Neuronal stem cell (in vitro differentiated cells): ENCODE results near the gene TLNRD1.

Experiments used
- DNase-seq: peaks from one replicate; pipeline ENCODE4 v3.0.0-alpha.2; 2013; ENCODE audit warnings: low spot score
- H2AFZ ChIP-seq: one replicate; pipeline ENCODE4 v1.6.1; 2013; ENCODE audit warnings: mild to moderate bottlenecking, low read length, inconsistent platforms
- H2AK5ac ChIP-seq: 2 replicates; pipeline ENCODE4 v1.6.1; 2013; ENCODE audit warnings: low read depth, mild to moderate bottlenecking, inconsistent platforms, low read length, moderate library complexity, mixed read lengths
- H2BK120ac ChIP-seq: 2 replicates; pipeline ENCODE4 v1.6.1; 2013; ENCODE audit warnings: low read depth, mild to moderate bottlenecking, inconsistent platforms, low read length, moderate library complexity, mixed read lengths
- H2BK12ac ChIP-seq: one replicate; pipeline ENCODE4 v1.6.1; 2013; ENCODE audit warnings: low read length, inconsistent platforms
- H2BK15ac ChIP-seq: 2 replicates; pipeline ENCODE4 v1.6.1; 2013; ENCODE audit warnings: mild to moderate bottlenecking, low read length, inconsistent platforms, mixed read lengths
- H2BK5ac ChIP-seq: one replicate; pipeline ENCODE4 v1.6.1; 2013; ENCODE audit warnings: inconsistent platforms, mild to moderate bottlenecking, low read length, moderate library complexity
- H3K14ac ChIP-seq: one replicate; pipeline ENCODE4 v1.6.1; 2013; ENCODE audit warnings: low read length, inconsistent platforms
- H3K18ac ChIP-seq: 2 replicates; pipeline ENCODE4 v1.6.1; 2013; ENCODE audit warnings: low read length, inconsistent platforms
- H3K23ac ChIP-seq: 2 replicates; pipeline ENCODE4 v1.6.1; 2013; ENCODE audit warnings: low read depth, mild to moderate bottlenecking, mixed read lengths, low read length, inconsistent platforms; ENCODE audit not compliant: poor library complexity
- H3K27ac ChIP-seq: replicated peaks from 3 replicates; pipeline ENCODE4 v1.5.1; 2013; ENCODE audit warnings: low read length, inconsistent platforms
- H3K27me3 ChIP-seq, 3 experiments: 2 replicates each; pipeline ENCODE4 v1.6.1; 2013; ENCODE audit warnings: low read length in 3 of 3, mild to moderate bottlenecking in 2 of 3, inconsistent platforms in 1 of 3, low read depth in 1 of 3, mixed read lengths in 1 of 3, moderate library complexity in 1 of 3; ENCODE audit not compliant: control insufficient read depth in 3 of 3, insufficient read depth in 3 of 3
- H3K36me3 ChIP-seq, 2 donors: replicated peaks in 1 of 2; 2 replicates each; pipeline ENCODE4 v1.6.1; 2013; ENCODE audit warnings: low read length in 2 of 2; ENCODE audit not compliant: control insufficient read depth in 2 of 2, insufficient read depth in 2 of 2
- H3K4ac ChIP-seq: 2 replicates; pipeline ENCODE4 v1.6.1; 2013; ENCODE audit warnings: inconsistent platforms, mild to moderate bottlenecking, low read length, moderate library complexity
- H3K4me1 ChIP-seq, 2 donors: 1 replicate in 1 of 2; 2 replicates in 1 of 2; pipeline ENCODE4 v1.6.1; 2013; ENCODE audit warnings: low read length in 2 of 2, low read depth in 1 of 2; ENCODE audit not compliant: control insufficient read depth in 2 of 2, insufficient read depth in 1 of 2
- H3K4me2 ChIP-seq: one replicate; pipeline ENCODE4 v1.6.1; 2013; ENCODE audit warnings: mild to moderate bottlenecking, low read length, inconsistent platforms; ENCODE audit not compliant: insufficient read depth, poor library complexity, severe bottlenecking
- H3K4me3 ChIP-seq, 2 donors: 2 replicates each; pipeline ENCODE4 v1.5.1; 2013; ENCODE audit warnings: low read length in 2 of 2, mild to moderate bottlenecking in 2 of 2, inconsistent platforms in 1 of 2, moderate library complexity in 1 of 2
- H3K79me1 ChIP-seq: one replicate; pipeline ENCODE4 v1.6.1; 2013; ENCODE audit warnings: low read depth, mild to moderate bottlenecking, inconsistent platforms, low read length, moderate library complexity
- H3K9ac ChIP-seq: one replicate; pipeline ENCODE4 v1.6.1; 2013; ENCODE audit warnings: mild to moderate bottlenecking, low read depth, low read length, inconsistent platforms; ENCODE audit not compliant: poor library complexity
- H3K9me3 ChIP-seq, 2 donors: replicated peaks in 1 of 2; 2 replicates each; pipeline versions ENCODE3 to v1.6.1; 2013; ENCODE audit warnings: low read length in 2 of 2, mild to moderate bottlenecking in 2 of 2, inconsistent platforms in 1 of 2, low read depth in 1 of 2, mixed read lengths in 1 of 2, moderate library complexity in 1 of 2; ENCODE audit not compliant: control insufficient read depth in 2 of 2, insufficient read depth in 1 of 2
- H4K8ac ChIP-seq: one replicate; pipeline ENCODE4 v1.6.1; 2013; ENCODE audit warnings: low read depth, mild to moderate bottlenecking, inconsistent platforms, low read length, moderate library complexity
- H4K91ac ChIP-seq: one replicate; pipeline ENCODE4 v1.6.1; 2013; ENCODE audit warnings: low read length, low read depth, mild to moderate bottlenecking, inconsistent platforms; ENCODE audit not compliant: poor library complexity
- WGBS, 2 donors: extraction: QIAGEN DNeasy Blood & Tissue Kit; methylation state at CpG; one replicate each; pipeline ENCODE4 v1.1.7; 2013; ENCODE audit warnings: missing lambda C conversion rate in 2 of 2, mixed read lengths in 1 of 2; ENCODE audit not compliant: insufficient read length in 2 of 2, insufficient replicate concordance in 1 of 2; ENCODE audit errors: extremely low coverage in 2 of 2; 5-methylcytosine and 5-hydroxymethylcytosine counted together

Gene TLNRD1

DNA sequence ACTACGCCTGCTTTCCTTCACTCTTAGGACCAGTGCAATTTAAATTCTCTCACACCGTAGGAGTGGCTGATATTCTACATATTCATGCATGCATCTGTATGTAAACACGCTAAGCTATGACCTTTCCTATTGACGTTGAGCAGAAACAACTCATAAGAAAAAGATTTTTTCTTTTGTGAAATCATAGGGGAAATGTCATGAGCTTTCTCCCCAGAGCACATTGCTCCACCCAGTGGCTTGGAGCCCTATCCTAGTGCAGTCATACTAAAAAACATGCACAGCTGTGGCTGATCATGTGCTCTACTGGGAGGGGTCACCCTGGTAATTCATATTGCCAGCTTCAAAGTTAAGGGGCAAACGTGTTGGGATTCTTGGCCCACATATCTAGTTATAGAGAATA, 9.3 kb upstream of the TLNRD1 start:
- Histone ChIP-seq H3K9me3 (no peaks in the 10 kb centered on the region), H2AFZ (no peak overlapping the region), H2AK5ac (no peak overlapping the region), H2BK5ac (no peak overlapping the region), H4K91ac (no peak overlapping the region), H3K14ac (no peak overlapping the region), H3K9ac (no peak overlapping the region), H3K36me3 (peaks cover 0 to 9% of the 10 kb centered on the region in 2 donors), H3K79me1 (no peaks in the 10 kb centered on the region), H3K4me1 (peaks cover 4 to 13% of the 10 kb centered on the region in 2 donors), H3K4me2 (no peak overlapping the region), H2BK12ac (no peak overlapping the region), H3K27ac (no peak overlapping the region), H3K27me3 (no peaks in the 10 kb centered on the region), H2BK15ac (no peak overlapping the region), H2BK120ac (no peak overlapping the region), H3K18ac (no peak overlapping the region), H3K23ac (no peak overlapping the region), H3K4ac (no peak overlapping the region), H3K4me3 (no peak overlapping the region), H4K8ac (no peak overlapping the region)
- no peak for DNase-seq
- no CpG with 5 or more reads among the region's 5 CpGs for WGBS, 2 donors

GRCh38 chr15:80992006-80992405, 8.7 kb upstream of the TLNRD1 start:
- Histone ChIP-seq H3K79me1 (no peaks in the 10 kb centered on the region), H2BK5ac (no peak overlapping the region), H3K4me1 (peaks cover 4 to 11% of the 10 kb centered on the region in 2 donors), H3K9me3 (no peaks in the 10 kb centered on the region), H2BK15ac (no peak overlapping the region), H3K4me2 (no peak overlapping the region), H2AFZ (no peak overlapping the region), H3K36me3 (peaks cover 0 to 3% of the 10 kb centered on the region in 2 donors), H3K18ac (no peak overlapping the region), H2BK120ac (no peak overlapping the region), H3K27me3 (no peaks in the 10 kb centered on the region), H4K8ac (no peak overlapping the region), H2BK12ac (no peak overlapping the region), H3K4ac (no peak overlapping the region), H4K91ac (no peak overlapping the region), H3K14ac (no peak overlapping the region), H3K9ac (no peak overlapping the region), H3K23ac (no peak overlapping the region), H2AK5ac (no peak overlapping the region), H3K4me3 (no peak overlapping the region), H3K27ac (no peak overlapping the region)
- DNase-seq, result no peak
- WGBS, 2 donors, result no CpG with 5 or more reads among the region's 4 CpGs

DNA sequence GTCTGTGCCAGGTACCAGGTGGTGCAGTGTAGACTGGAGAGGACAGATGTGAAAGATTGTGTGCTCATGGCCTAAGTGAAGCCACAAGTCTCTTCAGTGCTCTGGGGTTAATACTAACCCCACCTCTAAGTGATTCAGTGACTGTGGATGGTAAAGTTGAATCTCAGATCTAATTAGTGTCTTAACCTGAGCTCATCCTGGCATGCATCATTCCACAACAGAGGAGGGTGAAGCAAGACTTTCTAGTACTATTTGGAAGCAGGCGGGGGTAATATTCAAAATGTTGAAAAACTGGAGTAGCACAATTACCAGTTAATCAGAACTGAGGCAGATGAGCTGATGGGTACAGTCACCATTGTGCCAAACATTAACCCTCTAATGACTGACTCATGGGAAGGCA, 8.3 kb upstream of the TLNRD1 start:
- Histone ChIP-seq H2AFZ (no peak overlapping the region), H4K8ac (no peak overlapping the region), H3K27ac (no peak overlapping the region), H3K4me2 (no peak overlapping the region), H3K4me3 (no peak overlapping the region), H3K4ac (no peak overlapping the region), H4K91ac (no peak overlapping the region), H3K27me3 (no peaks in the 10 kb centered on the region), H2BK12ac (no peak overlapping the region), H2BK15ac (no peak overlapping the region), H3K23ac (no peak overlapping the region), H3K9me3 (no peaks in the 10 kb centered on the region), H2BK120ac (no peak overlapping the region), H3K79me1 (no peaks in the 10 kb centered on the region), H3K14ac (no peak overlapping the region), H3K36me3 (no peaks in the 10 kb centered on the region), H3K9ac (no peak overlapping the region), H3K4me1 (peaks cover 4 to 11% of the 10 kb centered on the region in 2 donors), H2AK5ac (no peak overlapping the region), H2BK5ac (no peak overlapping the region), H3K18ac (no peak overlapping the region)
- WGBS, 2 donors, result no CpG with 5 or more reads among the region's 1 CpG
- DNase-seq, result no peak

DNA sequence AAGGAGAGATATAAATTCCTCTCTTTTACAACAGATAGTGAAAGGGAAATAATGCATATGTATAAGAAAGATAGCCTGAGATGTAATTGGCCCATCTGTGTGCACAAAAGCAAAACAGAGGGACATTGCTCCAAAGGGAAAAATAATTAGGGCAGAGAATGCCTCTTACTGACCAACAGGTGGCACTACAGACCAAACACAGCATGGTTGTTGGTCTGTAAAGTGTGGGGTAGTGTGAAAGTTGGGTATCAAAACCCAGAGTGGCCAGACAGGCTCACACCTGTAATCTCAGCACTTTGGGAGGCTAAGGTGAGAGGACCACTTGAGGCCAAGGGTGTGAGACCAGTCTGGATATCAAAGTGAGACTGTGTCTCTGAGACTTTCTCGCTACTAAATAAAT, 4.5 kb upstream of the TLNRD1 start:
- WGBS, 2 donors, result no CpG with 5 or more reads among the region's 1 CpG
- Histone ChIP-seq H4K91ac (no peak overlapping the region), H2BK15ac (no peak overlapping the region), H3K23ac (no peak overlapping the region), H3K4me3 (no peak overlapping the region), H2BK120ac (no peak overlapping the region), H3K18ac (no peak overlapping the region), H3K36me3 (no peaks in the 10 kb centered on the region), H2BK12ac (no peak overlapping the region), H3K9ac (no peak overlapping the region), H3K4ac (no peak overlapping the region), H3K27ac (no peak overlapping the region), H2BK5ac (no peak overlapping the region), H4K8ac (no peak overlapping the region), H3K4me2 (no peak overlapping the region), H3K79me1 (peaks cover 3% of the 10 kb centered on the region), H3K27me3 (no peaks in the 10 kb centered on the region), H2AFZ (no peak overlapping the region), H3K9me3 (peaks cover 0 to 2% of the 10 kb centered on the region in 2 donors), H3K4me1 (peaks cover 2 to 10% of the 10 kb centered on the region in 2 donors), H3K14ac (no peak overlapping the region), H2AK5ac (no peak overlapping the region)
- DNase-seq, result no peak
